BJ (cell line): ENCODE measurements around the gene WWC1. TPM values are rescaled to one million over a fixed set of nuclear protein-coding genes. Genes with fewer than 3 reads are reported as not detected.
A peak's percentile ranks its signal among the peaks of the same experiment; 100 is the strongest.

Source experiments
- CTCF ChIA-PET: fragments of 350-600 bp; formaldehyde crosslinking; extraction: SDS; loops from one replicate; lab custom pipeline; 2021; ENCODE audit warnings: antibody characterized with exemption, inconsistent platforms; lab: Yijun Ruan, JAX
- POLR2A ChIA-PET: fragments of 300-600 bp; sonication (Branson Sonifier 250); formaldehyde crosslinking; extraction: SDS; loops from one replicate; lab custom pipeline; 2021; ENCODE audit warnings: antibody characterized with exemption; lab: Charles Lee
- DNase-seq: peaks from one replicate; pipeline ENCODE4 v3.0.0-alpha.2; 2011; ENCODE audit warnings: low read depth
- H3K27me3 ChIP-seq: 2 replicates; pipeline ENCODE4 v1.6.0; 2011; ENCODE audit warnings: low read length; ENCODE audit not compliant: control insufficient read depth, insufficient read depth
- H3K36me3 ChIP-seq: 2 replicates; pipeline ENCODE4 v1.5.1; 2011; ENCODE audit warnings: low read length; ENCODE audit not compliant: control insufficient read depth, insufficient read depth
- H3K4me3 ChIP-seq: 2 replicates; pipeline ENCODE4 v1.5.1; 2011; ENCODE audit warnings: low read depth, mild to moderate bottlenecking, control low read depth, low read length
- CTCF ChIP-seq: IDR thresholded peaks from 2 replicates; pipeline ENCODE4 v1.5.1; 2011; ENCODE audit warnings: low read depth, mild to moderate bottlenecking, control low read depth, inconsistent platforms, low read length, moderate library complexity; ENCODE audit not compliant: insufficient read depth
- polyA plus RNA-seq: library from polyadenylated mRNA; depleted of rRNA; stranded (reverse); fragments of >200 nt; gene quantifications from 2 replicates; pipeline ENCODE4 v1.2.3, GENCODE V29; 2011

Gene WWC1
- polyA plus RNA-seq, 1 experiment: 1.4 TPM

GRCh38 chr5:168291964-168292785 lies 730 bp downstream of the WWC1 start:
- H3K27me3 ChIP-seq: peaks cover 1% of the 10 kb centered on the region; the same call in 1 of the 2 replicates
- ChIA-PET CTCF (interaction anchor here (1.3 to 2.3 kb wide), 3 partner anchors 9 to 20 kb away, joined by 3 to 11 read pairs (median 4); no protein-coding TSS in a partner anchor), POLR2A (no interaction called here)
- H3K4me3 ChIP-seq: peak overlapping the region; percentile 49
- peak; percentile 32 for TF ChIP-seq CTCF
- DNase-seq: no peak
- no peaks in the 10 kb centered on the region for H3K36me3 ChIP-seq

- ChIA-PET POLR2A (no interaction called here), CTCF (interaction anchor here (1.2 to 2.3 kb wide), 3 partner anchors 11 to 19 kb away, joined by 3 to 11 read pairs (median 4); no protein-coding TSS in a partner anchor)
- no peaks in the 10 kb centered on the region for H3K36me3 ChIP-seq
- DNase-seq: no peak
- H3K4me3 ChIP-seq: no peak overlapping the region
- TF ChIP-seq CTCF: no peak
- no peaks in the 10 kb centered on the region for H3K27me3 ChIP-seq
Observed at GRCh38 chr5:168292786-168293696, 1.6 kb downstream of the WWC1 start.

- H3K36me3 ChIP-seq: no peaks in the 10 kb centered on the region
- no peak for DNase-seq
- H3K4me3 ChIP-seq: no peak overlapping the region
- TF ChIP-seq CTCF: peak; percentile 74
- CTCF ChIA-PET: interaction anchor here (0.7 to 2.3 kb wide), 8 partner anchors 9 to 123 kb away, joined by 3 to 17 read pairs (median 4); no protein-coding TSS in a partner anchor
- POLR2A ChIA-PET: no interaction called here
- no peaks in the 10 kb centered on the region for H3K27me3 ChIP-seq
Observed at GRCh38 chr5:168295574-168296201, 4.2 kb downstream of the WWC1 start.

- Histone ChIP-seq H3K4me3 (no peak overlapping the region), H3K36me3 (no peaks in the 10 kb centered on the region), H3K27me3 (no peaks in the 10 kb centered on the region)
- no peak for TF ChIP-seq CTCF
- POLR2A ChIA-PET: no interaction called here
- CTCF ChIA-PET: interaction anchor here (0.7 to 2.2 kb wide), 3 partner anchors 9 to 18 kb away, joined by 4 to 17 read pairs (median 6); no protein-coding TSS in a partner anchor
- DNase-seq: no peak
Observed at GRCh38 chr5:168296682-168297081, 5.2 kb downstream of the WWC1 start.
